ENCODE results near the gene C17orf58.
"Not testable (repeated sequence)": the region's sequence is repeated elsewhere in the genome, so short reads cannot be mapped to it uniquely, and the experiment has no call there.

The C17orf58 gene

DNA sequence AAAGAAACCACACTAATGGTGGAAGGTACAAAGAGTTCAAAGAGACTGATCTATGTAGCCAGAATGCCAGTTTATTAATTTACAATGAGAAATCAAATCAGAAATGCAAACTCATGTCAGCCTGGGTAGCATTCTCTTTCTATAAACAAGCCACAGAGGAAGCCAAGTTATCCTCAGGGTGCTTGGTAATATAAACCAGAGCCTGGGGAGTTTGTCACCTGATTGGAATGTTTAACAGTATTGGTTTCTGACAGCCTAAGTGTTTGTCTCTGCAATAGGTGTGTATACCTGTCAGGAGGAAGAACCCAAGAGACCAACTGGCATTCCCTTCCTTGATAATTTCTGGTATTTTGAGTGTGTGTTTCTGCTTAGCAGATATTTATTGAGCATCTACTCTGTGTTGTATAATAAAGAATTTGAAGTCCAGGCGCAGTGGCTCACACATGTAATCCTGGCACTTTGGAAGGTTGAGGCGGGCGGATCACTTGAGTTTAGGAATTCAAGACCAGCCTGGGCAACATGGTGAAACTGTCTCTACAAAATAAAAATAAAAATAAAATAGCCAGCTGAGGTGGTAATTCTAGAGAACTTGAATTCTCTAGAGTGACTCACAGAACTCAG, 3.1 kb upstream of the C17orf58 start:
- no peak for DNase-seq

DNA sequence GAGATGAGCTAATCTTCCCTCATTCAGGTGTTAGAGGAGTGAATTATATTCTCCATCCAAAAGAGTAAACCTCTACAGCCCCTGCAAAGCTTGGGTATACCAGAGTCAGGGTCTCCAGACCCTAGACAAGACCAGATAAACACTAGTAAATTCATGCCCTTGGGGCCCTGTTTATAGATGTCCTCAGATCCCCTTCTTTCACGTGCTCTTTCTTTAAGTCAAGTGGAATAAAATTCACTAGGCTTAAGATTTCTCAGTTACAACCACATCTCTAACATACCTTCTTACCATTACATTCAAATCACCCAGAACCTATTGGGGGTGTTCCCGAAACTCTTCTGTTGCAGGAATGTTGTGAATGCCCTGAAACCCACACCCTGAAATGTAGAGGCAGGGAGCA, 2.2 kb upstream of the C17orf58 start:
- DNase-seq = no peak

DNA sequence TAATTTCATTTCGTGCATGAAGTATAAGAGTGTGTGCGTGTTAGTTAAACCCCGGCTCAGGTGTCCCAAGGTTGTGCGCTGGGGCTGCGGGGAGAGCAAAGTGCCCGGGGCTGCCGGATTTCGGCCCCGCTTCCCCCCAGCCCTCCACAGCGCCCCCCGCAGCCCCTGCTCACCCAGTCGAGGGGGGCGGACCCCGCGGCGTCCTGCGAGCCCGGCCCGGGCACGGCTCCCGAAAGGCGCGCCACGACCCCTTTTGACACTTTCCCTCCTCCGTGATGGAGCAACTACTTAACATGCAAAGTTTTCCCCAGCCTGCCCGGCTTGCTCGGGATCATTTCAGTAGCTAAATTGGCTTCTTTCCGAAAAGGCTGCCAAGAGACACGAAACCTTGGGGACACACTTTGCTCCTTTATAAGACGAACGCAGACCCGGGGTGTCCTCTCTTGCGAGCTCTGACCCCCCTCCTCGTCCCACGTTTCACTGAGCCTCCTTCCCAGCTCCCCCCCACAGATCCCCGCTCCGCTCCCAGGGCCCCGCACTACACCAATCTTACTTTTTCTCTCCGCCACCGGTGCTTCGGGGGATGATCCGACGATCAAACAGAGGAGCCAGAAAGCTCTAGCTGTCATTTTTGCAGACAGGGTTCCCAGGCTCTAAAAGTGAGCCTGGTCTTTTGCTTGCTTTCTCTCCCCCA, 552 bp downstream of the C17orf58 start:
- peak; percentile 64 for DNase-seq

DNA sequence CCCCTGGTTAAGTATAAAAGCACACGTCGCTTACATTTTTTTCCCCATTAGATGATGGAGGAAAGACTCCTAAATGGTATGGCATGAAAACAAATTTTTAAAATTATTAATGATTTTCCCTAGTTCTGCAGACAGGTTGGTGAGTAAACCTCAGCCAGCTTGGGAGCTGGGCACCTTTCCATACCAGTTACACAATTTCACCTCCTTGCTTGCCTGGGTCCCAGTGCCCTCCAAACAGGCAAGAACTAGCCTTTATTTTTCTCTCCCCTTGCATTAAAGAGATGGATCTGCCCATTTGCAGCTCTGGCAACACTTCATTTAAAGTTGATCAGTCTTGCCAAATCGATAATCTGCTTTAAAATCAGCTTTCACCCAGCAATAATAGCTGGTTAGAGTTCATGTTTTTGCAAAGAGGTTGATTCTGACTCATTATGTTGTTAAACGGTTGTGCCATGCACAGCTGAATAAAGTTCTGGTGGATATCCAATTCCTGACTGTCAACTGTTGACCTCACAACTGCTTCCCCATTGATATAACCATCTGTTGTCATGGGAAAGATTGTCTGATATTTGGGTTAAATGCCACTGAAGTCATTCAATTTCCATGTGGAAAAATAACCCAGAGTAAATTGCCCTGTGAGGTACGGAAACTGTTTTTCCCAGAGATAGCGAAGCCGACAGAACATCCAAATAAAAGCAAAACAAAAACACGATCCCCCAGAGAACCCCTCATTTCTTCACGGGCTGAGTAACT, 1.3 kb downstream of the C17orf58 start:
- no peak for DNase-seq

DNA sequence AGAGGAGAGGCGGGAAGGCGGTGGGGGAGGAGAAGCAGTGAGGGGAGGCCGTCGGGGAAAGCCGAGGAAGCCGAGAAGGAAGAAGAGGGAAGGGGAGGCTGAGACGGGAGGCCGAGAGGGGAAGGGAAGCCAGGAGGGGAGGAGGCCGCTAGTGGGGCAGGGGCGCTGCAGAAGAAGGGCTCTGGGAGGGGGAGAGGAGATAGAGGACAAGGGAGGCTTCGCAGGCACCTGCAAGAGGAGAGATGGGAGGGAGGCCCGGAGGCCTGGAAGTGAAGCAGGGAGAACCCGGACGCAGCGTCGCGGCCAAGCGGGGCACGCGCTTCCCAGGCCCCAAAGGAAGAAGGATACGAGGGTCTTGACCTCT, 2.3 kb downstream of the C17orf58 start:
- DNase-seq = no peak

DNA sequence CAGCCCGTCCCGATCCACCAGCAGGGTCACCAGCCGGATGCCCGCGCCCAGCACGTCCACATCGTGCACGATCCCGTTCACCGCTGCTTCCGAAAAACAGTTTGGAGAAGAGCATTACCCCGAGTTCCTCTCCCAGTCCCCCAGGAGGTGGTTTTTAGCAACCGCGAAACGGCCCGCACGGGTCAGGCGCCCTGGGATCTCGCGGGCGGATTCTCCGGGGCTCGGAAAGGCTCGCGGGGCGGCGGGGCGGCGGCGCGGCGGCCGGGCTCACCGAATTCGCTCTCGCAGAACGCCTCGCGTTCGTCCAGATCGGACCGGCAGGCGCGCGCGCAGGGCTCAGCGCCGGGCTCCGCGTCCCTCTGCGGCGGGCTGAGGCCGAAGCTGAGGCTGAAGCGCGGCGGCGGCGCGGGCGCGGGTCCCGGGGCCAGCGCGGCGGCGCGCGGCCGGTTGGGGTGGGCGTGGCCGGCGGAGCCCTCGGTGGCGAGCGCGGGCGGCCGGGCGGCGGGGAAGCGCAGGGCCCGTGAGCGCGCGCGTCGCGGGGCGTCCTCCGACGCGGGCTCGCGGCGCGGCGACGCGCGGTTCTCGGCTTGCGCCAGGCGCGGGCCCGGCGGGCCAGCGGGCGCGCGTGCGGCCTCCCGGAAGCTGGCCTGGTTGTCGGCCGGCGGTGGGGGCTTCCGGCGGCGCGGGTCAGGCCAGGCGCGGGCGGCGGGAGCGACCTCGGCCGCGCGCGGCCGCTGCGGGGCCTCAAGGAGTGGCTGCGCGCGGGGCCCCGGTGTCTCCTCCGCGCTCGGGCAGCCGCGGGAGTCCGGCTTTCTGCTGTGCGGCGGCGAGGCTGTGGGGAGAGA, 2.9 kb downstream of the C17orf58 start:
- peak; percentile 87 for DNase-seq

DNA sequence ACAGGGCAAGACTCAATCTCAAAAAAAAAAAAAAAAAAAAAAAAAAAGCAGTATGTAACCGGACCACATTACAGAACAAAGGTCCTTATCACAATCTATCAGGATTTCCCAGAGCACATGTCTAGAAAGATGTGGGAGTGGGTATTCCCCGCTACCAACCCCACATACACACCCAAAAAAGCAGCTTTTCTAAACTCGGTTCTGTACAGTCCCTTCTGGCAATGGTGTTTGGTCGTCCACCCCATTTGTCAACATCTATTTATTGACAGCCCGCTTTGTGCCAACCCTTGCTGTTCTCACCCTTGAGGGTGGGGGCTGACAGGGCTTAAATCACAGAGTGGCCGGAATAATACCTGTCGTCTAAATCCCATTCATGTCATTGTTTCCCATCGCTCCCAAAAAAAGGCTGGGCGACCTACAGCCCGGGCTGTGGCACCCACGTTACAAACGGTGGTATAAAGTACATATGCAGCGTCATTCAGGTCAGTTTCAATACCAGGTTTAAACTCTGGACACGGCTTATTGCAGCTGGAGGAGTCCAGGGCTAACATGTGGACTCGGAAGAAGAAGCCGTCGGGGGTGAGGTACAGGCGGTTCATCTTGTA, 3.6 kb downstream of the C17orf58 start:
- no peak for DNase-seq

DNA sequence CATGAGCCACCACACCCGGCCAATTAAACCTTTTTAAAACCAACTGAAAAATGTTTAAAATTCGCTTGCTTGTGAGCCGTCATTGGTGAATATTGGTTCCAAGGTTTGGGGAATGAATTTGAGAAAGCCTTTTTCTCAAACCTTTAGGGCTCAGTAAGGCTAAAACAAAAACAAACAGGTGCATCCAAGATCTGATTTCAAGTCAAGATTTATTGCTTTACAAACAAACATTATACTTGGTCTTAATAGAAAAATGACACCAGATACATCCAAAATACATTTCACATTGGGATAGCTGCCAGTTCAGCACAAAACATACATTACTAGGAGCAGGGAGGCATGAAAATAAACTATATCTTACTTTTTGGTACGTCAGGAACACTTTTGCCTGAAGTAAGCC, 5.4 kb downstream of the C17orf58 start:
- no peak for DNase-seq

DNA sequence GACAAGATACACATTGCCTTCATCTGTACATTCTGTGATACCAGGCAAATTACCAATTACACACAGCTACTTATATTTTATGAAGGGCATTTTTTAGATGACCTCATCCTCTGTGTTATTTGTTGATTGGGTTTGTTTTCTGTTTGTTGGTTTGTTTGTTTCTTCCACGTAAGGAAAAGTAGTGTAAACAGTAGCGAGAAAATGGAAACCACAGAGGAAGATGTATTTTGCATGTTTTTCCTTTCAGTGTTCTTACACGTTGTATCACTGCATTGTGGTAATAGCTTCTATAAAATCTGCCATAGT, 12.9 kb downstream of the C17orf58 start:
- DNase-seq = no peak

DNA sequence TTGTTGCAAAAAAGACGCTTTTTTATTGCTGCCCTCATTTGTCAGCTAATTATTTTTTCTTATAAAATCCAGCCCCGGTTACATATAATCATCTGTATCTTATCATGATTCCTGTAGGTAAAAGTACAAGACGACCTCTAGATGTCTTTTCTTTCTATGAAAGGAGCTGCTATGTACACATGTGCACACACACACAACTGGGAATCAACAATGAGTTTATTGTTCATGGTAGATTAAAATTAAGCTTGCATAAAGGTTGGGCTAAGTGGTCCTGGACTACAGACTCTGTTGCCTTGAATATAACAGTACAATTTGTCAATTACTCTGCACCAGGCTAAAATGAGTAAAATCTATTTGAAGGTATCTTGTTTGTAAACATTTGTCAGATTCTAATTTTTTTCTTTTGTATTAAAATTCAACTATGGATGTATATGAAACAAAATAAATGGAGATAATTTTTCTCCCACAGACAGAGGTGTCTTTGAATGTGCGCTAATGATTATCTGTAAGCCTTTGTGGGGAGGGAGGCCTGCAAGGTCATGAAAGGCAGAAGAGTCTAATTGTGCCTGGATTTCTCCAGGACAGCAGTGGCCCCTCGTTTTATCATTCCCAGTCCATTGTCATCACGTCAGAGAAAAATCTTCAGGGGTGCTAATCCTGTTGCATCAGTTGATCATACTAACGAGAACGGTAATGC, 13.4 kb downstream of the C17orf58 start:
- DNase-seq = no peak

DNA sequence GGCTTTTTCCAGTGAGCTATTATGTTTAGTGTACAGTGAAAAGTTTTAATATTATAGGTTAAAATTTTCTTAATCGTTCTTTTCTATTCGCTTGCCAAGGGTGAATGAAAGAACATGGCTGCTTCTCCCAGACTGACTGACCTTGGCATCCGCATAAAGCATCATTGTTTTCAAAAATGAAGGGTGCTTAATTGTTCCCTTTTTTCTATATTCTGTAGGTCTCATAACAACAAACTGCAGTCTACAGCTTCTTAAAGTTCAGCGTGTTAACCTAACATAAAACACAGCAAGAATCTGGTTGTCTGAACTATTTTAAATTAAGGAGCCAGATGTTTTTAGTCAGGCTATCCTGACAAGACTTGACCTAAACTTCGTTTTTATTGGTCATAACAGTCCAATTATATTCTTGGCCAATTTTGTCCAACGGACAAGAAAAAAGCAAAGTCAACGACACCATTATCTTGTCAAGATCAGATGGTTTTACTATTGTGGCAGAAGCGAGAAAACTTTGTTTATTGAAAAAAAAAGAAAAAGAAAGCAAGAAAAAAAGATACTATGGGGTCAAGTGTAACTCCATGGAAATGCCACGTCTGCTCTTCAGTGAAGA, 14.1 kb downstream of the C17orf58 start:
- DNase-seq = no peak

DNA sequence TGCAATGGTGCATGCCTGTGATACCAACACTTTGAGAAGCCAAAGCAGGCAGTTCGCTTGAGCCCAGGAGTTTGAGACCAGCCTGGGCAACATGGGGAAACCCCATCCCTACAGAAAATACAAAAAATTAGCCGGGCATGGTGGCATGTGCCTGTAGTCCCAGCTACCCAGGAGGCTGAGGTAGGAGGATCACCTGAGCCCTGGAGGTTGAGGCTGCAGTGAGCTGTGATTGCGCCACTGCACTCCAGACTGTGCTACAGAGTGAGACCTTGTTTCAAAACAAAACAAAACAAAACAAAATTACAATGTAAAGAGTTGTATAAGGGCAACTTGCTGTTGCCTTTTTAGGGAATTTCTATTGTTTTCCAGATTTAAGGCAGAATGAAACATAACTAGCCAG, 15.4 kb downstream of the C17orf58 start:
- DNase-seq = not testable (repeated sequence)

DNA sequence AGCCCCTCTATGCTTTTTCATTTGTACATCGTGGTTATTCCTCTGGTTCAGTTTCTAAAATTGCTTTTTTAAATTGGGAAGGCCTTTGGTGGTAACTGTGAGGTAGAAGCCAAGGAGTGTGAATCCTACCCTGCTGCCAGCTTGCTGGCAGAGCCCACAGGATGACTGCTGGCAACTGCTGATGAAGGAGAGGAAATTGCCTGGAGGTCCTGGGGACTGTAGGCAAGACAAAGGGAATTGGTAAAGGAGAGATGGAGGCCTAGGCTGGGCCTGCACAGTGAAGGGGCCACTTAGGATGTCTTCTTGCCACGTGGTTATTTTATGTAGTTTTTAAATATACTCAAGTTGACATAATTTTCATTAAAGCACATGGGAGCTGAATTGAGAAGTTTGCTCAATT, 15.8 kb downstream of the C17orf58 start:
- DNase-seq = no peak

DNA sequence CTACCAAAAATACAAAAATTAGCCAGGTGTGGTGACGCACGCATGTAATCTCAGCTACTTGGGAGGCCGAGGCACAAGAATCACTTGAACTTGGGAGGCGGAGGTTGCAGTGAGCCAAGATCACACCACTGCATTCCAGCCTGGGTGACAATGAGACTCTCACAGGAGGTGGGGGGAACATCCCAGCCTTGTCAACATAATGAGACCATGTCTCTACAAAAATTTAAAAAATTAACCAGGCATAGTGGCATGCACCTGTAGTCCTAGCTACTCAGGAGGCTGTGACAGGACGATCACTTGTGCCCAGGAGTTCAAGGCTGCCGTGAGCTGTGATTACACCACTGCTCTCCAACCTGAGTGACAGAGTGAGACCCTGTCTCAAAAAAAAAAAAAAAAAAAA, 20.0 kb downstream of the C17orf58 start:
- not testable (repeated sequence) for DNase-seq

DNA sequence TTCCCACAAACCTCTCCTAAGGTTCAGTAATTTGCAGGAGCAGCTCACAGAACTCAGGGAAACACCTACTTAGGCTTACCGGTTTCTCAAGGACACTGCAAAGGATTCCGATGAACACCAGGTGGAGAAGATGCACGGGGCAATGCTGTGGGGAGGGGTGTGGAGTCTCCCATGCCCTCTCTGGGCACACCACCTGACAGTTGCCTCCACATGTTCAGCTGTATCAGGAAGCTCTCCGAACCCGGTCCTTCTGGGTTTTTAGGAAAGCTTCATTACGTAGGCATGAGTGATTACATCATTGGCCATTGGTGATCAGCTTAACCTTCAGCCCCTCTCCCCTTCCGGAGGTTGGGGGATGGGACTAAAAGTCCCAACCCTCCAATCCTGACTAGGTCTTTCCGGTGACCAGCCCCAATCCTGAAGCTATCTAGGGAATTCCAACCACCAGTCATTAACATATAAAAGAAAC, 21.6 kb downstream of the C17orf58 start:
- no peak for DNase-seq

DNA sequence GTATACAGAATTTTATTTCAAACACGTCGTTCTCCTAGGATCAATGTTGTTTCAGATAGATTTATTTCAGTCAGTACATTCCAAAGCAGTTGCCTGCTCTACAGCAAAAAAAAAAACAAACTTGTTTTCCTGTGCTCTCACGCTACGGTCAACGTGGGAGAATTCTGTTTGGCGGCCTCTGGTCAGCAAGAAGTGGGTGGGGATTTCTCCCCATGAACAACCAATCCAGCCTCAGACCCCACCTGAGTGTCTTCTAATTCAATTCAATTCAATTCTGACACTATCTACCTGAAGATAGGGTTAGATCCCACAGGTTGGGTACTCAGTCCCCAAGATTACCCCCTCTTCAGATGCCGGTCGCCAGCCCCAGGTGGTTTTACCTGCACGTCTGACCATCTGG, 22.1 kb downstream of the C17orf58 start:
- no peak for DNase-seq

DNA sequence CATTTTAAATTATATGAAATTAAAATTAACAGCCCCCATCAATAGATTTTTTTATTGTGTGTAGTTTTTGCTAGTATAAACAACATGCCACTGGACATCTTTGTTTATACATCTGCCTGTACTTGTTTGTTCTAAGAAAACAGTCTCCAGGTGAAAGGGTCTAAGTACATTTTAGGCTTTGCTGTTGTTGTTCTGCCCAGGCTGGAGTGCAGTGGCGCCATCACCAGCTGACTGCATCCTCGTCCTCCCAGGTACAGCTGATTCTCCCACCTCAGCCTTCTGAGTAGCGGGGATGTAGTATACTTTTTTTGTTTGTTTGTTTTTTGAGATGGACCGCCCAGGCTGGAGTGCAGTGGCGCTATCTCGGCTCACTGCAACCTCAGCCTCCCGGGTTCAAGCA, 25.5 kb downstream of the C17orf58 start:
- no peak for DNase-seq

DNA sequence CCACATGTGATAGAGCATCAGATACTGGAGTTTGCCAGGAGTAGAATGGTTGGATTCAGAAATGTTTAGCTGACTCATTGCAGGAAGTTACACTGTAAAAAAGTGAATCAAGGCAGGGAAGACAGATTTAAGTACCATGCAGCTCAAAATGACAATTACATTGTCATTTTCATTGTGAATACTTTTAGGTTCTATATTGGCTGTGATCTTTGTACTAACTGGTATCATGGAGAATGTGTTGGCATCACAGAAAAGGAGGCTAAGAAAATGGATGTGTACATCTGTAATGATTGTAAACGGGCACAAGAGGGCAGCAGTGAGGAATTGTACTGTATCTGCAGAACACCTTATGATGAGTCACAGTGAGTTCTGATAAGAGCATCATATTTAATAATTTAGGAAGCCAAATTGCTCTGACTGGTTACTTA, 33.1 kb downstream of the C17orf58 start:
- peak; percentile 74 for DNase-seq

DNA sequence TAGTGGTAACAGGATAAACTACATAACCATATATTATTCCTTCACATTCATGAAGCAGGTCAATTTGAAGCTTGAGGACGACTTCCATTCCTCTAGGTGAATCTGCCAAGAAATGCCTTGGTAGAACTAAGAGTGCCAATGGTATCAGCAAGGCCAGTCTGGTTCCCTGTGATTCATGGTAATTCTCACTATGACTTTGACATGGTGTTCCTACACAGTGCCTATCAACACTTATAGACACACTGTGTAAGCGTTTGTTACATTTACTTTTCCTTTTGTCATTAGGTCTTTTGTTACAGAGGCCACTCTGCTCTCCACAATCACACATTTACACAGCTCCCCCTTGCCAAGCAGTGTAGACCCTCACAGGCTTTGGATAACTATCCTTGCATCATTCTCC, 34.1 kb downstream of the C17orf58 start:
- DNase-seq = not testable (repeated sequence)

DNA sequence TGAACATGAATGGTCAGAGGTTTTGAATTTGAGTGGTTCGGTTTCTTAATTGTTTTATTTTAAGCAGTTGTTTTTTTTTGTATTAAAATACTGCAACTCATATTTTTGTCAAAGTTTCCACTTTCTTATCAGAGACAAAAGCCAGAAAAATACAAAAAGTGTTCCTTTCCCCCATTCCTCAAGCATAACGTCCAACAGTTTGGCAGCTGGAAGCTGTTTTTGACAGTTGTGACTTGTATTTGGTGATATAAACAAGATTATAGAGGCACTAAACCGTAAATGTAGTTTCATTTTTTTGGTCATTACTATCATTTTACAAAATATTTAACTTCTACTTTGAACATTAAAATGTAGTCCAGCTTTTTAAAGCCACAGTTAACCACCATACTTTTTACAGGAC, 36.0 kb downstream of the C17orf58 start:
- not testable (repeated sequence) for DNase-seq

DNA sequence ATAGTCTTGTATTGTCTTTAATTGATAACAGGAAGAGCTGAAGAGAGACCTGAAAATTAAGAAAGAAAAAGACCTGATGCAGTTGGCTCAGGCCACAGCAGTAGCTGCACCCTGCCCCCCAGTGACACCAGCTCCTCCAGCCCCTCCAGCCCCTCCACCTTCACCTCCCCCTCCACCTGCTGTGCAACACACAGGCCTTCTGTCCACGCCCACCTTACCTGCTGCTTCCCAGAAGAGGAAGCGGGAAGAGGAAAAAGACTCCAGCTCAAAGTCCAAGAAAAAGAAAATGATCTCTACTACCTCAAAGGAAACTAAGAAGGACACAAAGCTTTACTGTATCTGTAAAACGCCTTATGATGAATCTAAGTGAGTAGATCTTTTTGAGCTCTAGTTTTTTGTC, 36.8 kb downstream of the C17orf58 start:
- no peak for DNase-seq

DNA sequence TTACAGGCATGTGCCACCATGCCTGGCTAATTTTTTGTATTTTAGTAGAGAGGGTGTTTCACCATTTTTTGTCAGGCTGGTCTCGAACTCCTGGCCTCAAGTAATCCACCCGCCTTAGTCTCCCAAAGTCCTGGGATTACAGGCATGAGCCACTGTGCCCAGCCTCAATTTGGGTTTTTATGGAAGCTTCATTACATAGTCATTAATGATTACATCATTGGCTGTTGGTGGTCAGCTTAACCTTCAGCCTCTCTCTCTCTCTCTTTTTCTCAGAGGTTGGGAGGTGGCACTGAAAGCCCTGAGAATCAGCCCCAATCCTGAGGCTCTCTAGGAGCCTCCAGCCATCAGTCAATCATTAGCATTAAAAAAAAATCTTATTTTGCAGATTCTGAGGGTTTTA, 45.3 kb downstream of the C17orf58 start:
- DNase-seq = no peak

All from activated CD8-positive, alpha-beta memory T cell treated with anti-CD3 and anti-CD28 coated beads, Interleukin-2, amount 50 U/mL, for 48 hours (primary cell).